Stimulated activated CD4-positive, alpha-beta T cell treated with anti-CD3 and anti-CD28 coated beads, Interleukin-15, amount 100 ng/mL, for 1 hour (primary cell): ENCODE data around the gene CAMTA1.
"Not testable (repeated sequence)": the region's sequence is repeated elsewhere in the genome, so short reads cannot be mapped to it uniquely, and the experiment has no call there.

Experiments used
- DNase-seq, 2 donors: peaks; one replicate each; pipeline ENCODE4 v3.0.0-alpha.2; 2020; ENCODE audit warnings: low read depth in 1 of 2, low spot score in 1 of 2

Gene CAMTA1

GRCh38 chr1:7675431-7676273 is 890.4 kb downstream of the CAMTA1 start:
- DNase-seq: no peak

DNA sequence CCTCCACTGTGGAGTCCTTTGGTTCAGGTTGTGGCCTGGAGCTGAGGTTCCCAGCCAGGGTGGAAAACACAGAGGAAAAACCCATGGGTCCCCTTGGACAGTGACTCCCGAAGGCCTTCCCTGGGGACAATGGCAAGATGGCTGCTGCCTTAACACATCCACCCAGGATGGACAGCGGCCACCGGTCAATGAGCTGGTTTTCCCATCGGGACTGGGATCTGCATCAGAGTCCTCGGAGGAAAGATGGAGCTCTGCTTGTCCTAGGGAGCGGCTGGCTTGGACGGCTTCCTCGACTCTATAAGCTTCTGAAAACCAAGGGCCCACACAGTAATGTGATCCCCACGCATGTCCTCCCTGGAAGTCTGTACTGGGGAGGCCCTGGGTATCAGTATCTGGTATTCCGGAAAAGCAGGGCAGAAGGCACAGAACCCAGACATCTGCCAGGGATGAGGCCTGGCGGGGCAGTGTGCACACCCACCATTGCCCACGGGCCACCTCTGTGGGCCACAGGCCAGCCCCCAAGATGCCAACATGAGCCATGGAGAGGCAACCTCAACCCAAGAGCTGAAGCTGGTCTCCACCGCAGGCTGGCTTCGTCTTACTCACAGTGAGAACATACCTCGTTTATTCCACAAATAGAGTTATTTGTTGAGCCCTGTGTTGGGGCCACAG is 891.2 kb downstream of the CAMTA1 start:
- DNase-seq: no peak

DNA sequence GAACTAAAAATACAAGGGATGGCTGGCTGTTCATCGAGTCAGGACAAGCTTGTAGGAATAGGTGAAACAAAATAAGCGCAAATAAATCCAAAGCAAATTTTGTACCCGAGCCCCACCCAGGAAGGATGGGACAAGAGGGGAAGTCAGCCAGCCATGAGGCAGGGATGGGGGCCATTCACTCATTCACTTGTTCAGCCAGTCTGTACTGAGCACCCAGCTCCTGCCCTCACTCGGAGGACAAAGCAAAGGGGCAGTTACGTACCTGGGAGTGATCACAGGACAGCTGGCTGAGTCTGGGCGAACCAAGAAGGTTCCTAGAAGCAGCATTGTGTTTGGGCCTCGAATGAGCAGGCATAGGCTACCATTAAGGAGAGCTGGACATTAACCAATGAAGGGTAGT is 891.9 kb downstream of the CAMTA1 start:
- no peak for DNase-seq

DNA sequence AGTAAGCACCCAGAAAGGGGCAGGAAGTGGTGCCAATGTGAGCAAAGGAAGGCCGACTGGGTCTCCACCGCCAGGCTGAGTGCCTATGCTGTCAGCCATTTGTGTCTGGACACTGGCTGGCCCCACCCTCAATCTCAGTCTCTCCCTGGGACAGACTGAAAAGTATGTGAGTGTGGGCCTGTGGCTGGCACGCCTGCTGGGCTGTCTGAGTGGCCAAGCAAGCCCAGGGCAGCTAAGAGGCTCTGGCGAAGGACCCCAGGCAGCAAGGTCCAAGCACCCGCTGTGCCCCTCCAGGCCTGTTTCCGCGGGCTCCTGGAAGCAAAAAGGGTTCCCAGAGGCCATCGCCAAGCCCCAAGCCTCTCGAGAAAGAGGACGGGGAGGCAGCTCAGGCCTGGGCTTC is 892.6 kb downstream of the CAMTA1 start:
- DNase-seq: no peak

DNA sequence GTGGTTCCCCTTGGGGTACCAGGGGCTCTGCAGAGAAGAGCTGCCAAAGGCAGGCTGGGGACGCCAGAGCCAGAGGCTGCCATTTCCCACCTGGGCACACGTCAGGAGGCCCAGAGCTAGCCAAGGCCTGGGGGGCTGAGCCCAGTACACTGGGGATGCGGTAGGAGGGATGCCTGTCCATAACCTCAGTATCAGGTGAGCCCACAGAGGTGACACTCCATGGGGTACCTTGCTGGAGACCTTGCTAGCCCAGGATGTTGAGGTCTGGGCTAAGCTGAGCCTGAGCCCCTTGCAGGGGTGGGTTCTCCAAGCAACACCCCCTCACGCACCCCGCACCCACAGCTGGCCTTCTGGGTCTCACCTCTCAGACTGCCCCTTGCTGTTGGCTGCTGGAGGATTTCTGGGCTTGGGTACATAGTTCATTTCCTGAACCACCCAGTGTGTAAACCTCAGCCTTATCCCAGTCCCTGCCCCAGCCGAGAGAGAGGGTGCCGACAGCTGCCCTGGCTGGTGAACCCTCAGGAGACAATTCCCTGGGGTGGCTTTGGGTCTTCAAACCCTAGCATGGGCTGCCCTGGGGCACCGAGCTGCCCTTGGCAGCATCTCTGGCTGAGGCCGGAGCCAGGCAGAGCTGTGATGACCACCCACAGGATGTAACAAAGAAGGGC is 893.4 kb downstream of the CAMTA1 start:
- no peak for DNase-seq

DNA sequence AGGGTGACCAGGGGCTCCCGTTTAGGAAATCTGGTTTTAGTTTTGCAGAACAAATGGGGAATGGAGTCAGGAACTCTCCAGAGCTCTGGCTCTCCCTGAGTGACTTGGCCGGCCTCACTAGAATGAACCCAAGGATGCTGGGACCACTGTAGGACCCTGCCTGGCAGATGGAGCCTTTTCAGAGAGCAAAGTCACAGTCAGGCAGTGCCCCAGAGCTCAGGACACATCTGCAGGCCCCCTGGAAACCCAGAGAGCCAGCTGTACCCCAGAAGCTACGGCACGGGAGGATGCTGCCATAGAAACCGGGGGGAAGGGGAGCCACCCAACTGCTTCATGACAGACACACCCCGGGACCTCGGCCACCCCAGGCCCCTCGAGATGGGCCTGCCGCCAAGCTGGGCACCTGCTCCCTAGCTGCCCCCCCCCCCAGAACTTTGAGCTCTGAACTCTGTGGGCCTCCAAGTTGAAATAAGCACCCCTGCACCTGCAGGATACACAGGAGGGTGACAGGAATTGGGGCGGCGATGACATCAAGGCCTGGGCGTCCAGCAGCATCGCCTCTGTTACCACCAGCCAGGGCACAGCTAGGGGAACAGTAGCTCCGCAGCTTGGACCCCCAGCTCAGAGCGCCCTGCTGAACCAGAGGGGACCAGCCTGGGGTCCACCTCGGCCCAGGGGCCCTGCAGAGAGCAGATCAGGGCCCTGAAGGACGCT is 894.1 kb downstream of the CAMTA1 start:
- no peak for DNase-seq

GRCh38 chr1:7679873-7680206 is 894.6 kb downstream of the CAMTA1 start:
- no peak for DNase-seq

- peak in 1 of 2 donors; percentile 47 for DNase-seq
These were observed 895.1 kb downstream of the CAMTA1 start for GRCh38 chr1:7680207-7680954.

DNA sequence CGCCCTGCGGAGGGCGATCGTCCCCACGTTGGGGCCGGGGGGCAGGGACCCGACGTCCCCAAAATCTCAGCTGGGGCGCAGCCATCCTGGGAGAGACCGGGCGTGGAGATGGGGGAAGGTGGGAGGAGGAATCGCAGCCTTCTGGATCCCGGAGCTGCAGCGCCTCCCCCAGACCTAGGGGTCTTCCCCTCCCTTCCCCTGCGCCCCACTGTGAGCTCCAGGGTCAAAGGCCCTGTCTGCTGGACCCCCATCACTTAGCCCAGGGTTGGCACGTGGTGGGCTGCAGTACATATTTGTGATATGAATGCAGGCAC is 895.7 kb downstream of the CAMTA1 start:
- no peak for DNase-seq

GRCh38 chr1:7681401-7681800 is 896.1 kb downstream of the CAMTA1 start:
- no peak for DNase-seq

DNA sequence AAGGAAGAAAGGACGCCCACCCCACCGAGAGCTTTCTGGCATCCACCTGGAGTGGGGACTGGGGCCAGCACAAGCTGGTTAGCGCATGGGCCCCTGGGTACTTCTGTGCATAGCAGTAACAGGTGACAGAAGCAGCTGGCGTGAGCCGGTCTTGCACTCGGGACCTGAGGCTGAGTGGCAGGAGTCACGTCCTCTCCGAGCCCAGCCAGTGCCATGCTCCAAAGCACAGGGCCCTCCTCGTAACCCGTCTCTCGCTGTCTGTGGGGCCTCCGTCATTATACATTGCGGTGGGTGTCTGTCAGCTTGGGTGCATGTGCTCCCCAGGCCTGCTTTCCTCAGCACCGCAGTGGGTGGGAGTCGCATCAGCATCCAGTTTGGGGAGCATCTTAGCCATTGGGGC is 898.3 kb downstream of the CAMTA1 start:
- DNase-seq: no peak

GRCh38 chr1:7684132-7684531 is 898.9 kb downstream of the CAMTA1 start:
- no peak for DNase-seq

DNA sequence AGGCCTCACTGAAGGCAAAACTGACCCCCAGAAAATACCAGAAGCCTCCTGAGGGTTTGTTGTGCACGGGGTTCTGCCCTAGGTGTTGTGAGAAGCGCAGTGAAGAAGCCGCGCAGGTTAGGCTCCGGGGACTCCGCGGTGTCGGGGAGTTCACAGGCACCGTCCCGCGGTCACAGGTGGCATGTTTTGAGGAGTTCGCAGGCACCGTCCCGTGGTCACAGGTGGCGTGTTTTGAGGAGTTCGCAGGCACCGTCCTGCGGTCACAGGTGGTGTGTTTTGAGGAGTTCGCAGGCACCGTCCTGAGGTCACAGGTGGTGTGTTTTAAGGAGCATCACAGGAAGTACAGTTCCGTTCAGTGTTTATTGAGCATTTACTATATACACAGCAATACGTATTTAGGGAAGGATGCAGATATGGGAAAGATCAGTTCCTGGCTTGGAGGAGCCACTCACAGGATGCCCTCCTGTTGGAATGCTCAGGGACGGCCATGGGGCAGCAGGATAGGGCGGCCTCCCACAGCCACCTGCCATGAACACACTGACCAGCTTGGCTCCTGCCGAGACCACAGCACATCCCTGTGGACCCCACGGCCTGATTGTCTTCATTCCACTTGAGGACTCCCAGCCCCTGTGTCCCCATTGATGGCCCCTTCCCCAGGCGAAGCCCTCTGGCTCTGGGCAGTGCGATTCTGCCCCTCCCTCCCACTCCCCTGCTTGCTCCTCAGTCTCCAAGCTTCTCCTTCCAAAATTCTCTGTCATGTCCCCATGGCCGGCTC is 899.8 kb downstream of the CAMTA1 start:
- no peak for DNase-seq

- no peak for DNase-seq
These were observed 901.1 kb downstream of the CAMTA1 start for GRCh38 chr1:7686301-7686850.

- no peak for DNase-seq
These were observed 902.2 kb downstream of the CAMTA1 start for GRCh38 chr1:7687411-7687810.

GRCh38 chr1:7688659-7689058 is 903.4 kb downstream of the CAMTA1 start:
- DNase-seq: no peak

GRCh38 chr1:7689307-7689706 is 904.1 kb downstream of the CAMTA1 start:
- DNase-seq: not testable (repeated sequence)

DNA sequence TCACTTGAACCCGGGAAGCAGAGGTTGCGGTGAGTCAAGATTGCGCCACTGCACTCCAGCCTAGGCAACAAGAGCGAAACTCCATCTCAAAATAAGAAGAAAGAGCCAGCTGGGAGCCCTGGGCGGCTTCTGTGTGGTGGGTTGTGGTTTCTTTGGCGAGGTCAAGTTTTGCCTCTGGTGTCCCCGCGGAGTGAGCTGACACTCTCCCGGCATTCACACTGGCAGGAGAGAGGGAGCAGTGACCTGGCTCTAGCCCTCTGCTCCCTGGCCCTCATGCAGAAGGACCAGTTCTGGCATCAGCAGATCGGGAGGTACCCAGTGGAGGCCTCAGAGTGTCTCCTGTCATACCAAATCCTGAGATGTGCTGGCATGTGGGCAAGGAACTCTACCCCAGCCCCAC is 904.8 kb downstream of the CAMTA1 start:
- DNase-seq: no peak

GRCh38 chr1:7690496-7691182 is 905.4 kb downstream of the CAMTA1 start:
- DNase-seq: no peak
